SK-N-SH treated with all-trans-retinoic acid at 6 μM for 48 hours (cell line): ENCODE measurements around the gene RMND1.
A peak's percentile ranks its signal among the peaks of the same experiment; 100 is the strongest.

ENCODE experiments used
- ATAC-seq: fragments of 200-7000 bp; cut with Tn5 transposase; 3 replicates; pipeline ENCODE4 v1.9.1; 2020; ENCODE audit warnings: mild to moderate bottlenecking, moderate library complexity
- ARNTL ChIP-seq: fragments of 450-650 bp; formaldehyde crosslinking; IDR thresholded peaks from 2 replicates; pipeline ENCODE4 v1.5.0; 2020; ENCODE audit warnings: low read depth, mild to moderate bottlenecking, moderate library complexity, borderline replicate concordance
- BACH2 ChIP-seq: fragments of 250-450 bp; sonication (Bioruptor Pico); IDR thresholded peaks from 2 replicates; pipeline ENCODE4 v1.9.0; 2021; ENCODE audit warnings: mild to moderate bottlenecking, borderline replicate concordance
- CREB5 ChIP-seq: fragments of 250-450 bp; sonication (Bioruptor Pico); IDR thresholded peaks from 2 replicates; pipeline ENCODE4 v1.5.1; 2020; ENCODE audit warnings: low read depth, mild to moderate bottlenecking, moderate library complexity
- CSDC2 ChIP-seq: fragments of 250-450 bp; sonication (Bioruptor Pico); IDR thresholded peaks from 2 replicates; pipeline ENCODE4 v1.5.0; 2020; ENCODE audit warnings: mild to moderate bottlenecking, moderate library complexity
- CSRNP3 ChIP-seq: fragments of 250-450 bp; sonication (Bioruptor Pico); IDR thresholded peaks from 2 replicates; pipeline ENCODE4 v1.5.1; 2021; ENCODE audit warnings: mild to moderate bottlenecking, moderate library complexity
- ESRRG ChIP-seq: fragments of 250-450 bp; sonication (Bioruptor Pico); IDR thresholded peaks from 2 replicates; pipeline ENCODE4 v1.6.1; 2021; ENCODE audit warnings: mild to moderate bottlenecking
- GLIS3 ChIP-seq: fragments of 250-450 bp; sonication (Bioruptor Pico); IDR thresholded peaks from 2 replicates; pipeline ENCODE4 v1.5.0; 2020; ENCODE audit warnings: mild to moderate bottlenecking, moderate library complexity
- ISL1 ChIP-seq: fragments of 250-450 bp; sonication (Bioruptor Pico); IDR thresholded peaks from 2 replicates; pipeline ENCODE4 v2.1.2; 2022; ENCODE audit warnings: mild to moderate bottlenecking, moderate library complexity
- OSR1 ChIP-seq: fragments of 250-450 bp; sonication (Bioruptor Pico); IDR thresholded peaks from 2 replicates; pipeline ENCODE4 v1.8.0; 2022; ENCODE audit warnings: moderate library complexity, mild to moderate bottlenecking, inconsistent platforms
- PATZ1 ChIP-seq: fragments of 250-450 bp; sonication (Bioruptor Pico); IDR thresholded peaks from 2 replicates; pipeline ENCODE4 v1.8.0; 2020; ENCODE audit warnings: mild to moderate bottlenecking, moderate library complexity, borderline replicate concordance
- PPARA ChIP-seq: fragments of 250-450 bp; sonication (Bioruptor Pico); IDR thresholded peaks from 2 replicates; pipeline ENCODE4 v1.5.0; 2020; ENCODE audit warnings: mild to moderate bottlenecking, borderline replicate concordance
- RARB ChIP-seq: fragments of 250-450 bp; sonication (Bioruptor Pico); IDR thresholded peaks from 2 replicates; pipeline ENCODE4 v1.8.0; 2021; ENCODE audit warnings: mild to moderate bottlenecking, moderate library complexity
- SNAI2 ChIP-seq: fragments of 250-450 bp; sonication (Bioruptor Pico); IDR thresholded peaks from 2 replicates; pipeline ENCODE4 v1.5.0; 2020; ENCODE audit warnings: mild to moderate bottlenecking, moderate library complexity
- TCF4 ChIP-seq: fragments of 250-450 bp; sonication (Bioruptor Pico); IDR thresholded peaks from 2 replicates; pipeline ENCODE4 v1.8.0; 2021; ENCODE audit warnings: mild to moderate bottlenecking, moderate library complexity, borderline replicate concordance
- TOX ChIP-seq: fragments of 250-450 bp; sonication (Bioruptor Pico); IDR thresholded peaks from 2 replicates; pipeline ENCODE4 v1.8.0; 2021; ENCODE audit warnings: mild to moderate bottlenecking, moderate library complexity, borderline replicate concordance
- TSHZ2 ChIP-seq: fragments of 250-450 bp; sonication (Bioruptor Pico); IDR thresholded peaks from 2 replicates; pipeline ENCODE4 v1.5.0; 2020; ENCODE audit warnings: mild to moderate bottlenecking, moderate library complexity
- ZC3H10 ChIP-seq: fragments of 250-450 bp; sonication (Bioruptor Pico); IDR thresholded peaks from 2 replicates; pipeline ENCODE4 v1.5.1; 2021; ENCODE audit warnings: mild to moderate bottlenecking, moderate library complexity
- ZFP3 ChIP-seq: fragments of 250-450 bp; sonication (Bioruptor Pico); IDR thresholded peaks from 2 replicates; pipeline ENCODE4 v1.5.0; 2020; ENCODE audit warnings: mild to moderate bottlenecking, moderate library complexity
- ZFP30 ChIP-seq: fragments of 450-650 bp; formaldehyde crosslinking; IDR thresholded peaks from 2 replicates; pipeline ENCODE4 v1.5.0; 2022; ENCODE audit warnings: mild to moderate bottlenecking, moderate library complexity
- ZNF565 ChIP-seq: fragments of 450-650 bp; formaldehyde crosslinking; conservative IDR thresholded peaks from 2 replicates; pipeline ENCODE4 v1.5.0; 2020; ENCODE audit warnings: low read depth, mild to moderate bottlenecking, moderate library complexity
- ZNF70 ChIP-seq: fragments of 450-650 bp; formaldehyde crosslinking; IDR thresholded peaks from 2 replicates; pipeline ENCODE4 v1.5.0; 2020; ENCODE audit warnings: mild to moderate bottlenecking, moderate library complexity
- ZNF8 ChIP-seq: fragments of 450-650 bp; formaldehyde crosslinking; IDR thresholded peaks from 2 replicates; pipeline ENCODE4 v1.5.0; 2020; ENCODE audit warnings: mild to moderate bottlenecking, moderate library complexity

Gene RMND1

GRCh38 chr6:151379933-151380847 is 71.7 kb downstream of the RMND1 start:
- TF ChIP-seq TCF4, result no peak
- no peak for TF ChIP-seq ZC3H10 (CRISPR knock-in tag)
- no peak for TF ChIP-seq BACH2 (CRISPR knock-in tag)
- TF ChIP-seq GLIS3 (CRISPR knock-in tag), result no peak
- TF ChIP-seq CSRNP3 (CRISPR knock-in tag), result no peak
- TF ChIP-seq ZNF8, result no peak
- no peak for TF ChIP-seq RARB
- TF ChIP-seq TSHZ2 (CRISPR knock-in tag), result no peak
- peak; percentile 21; the same call in 2 of the 3 replicates for ATAC-seq

- ATAC-seq, result no peak
- no peak for TF ChIP-seq RARB
Observed at GRCh38 chr6:151377095-151377494, 74.8 kb downstream of the RMND1 start.

GRCh38 chr6:151376440-151376839 is 75.5 kb downstream of the RMND1 start:
- no peak for ATAC-seq
- TF ChIP-seq SNAI2 (CRISPR knock-in tag) (no peak), ZFP3 (CRISPR knock-in tag) (no peak), ZC3H10 (CRISPR knock-in tag) (no peak), PATZ1 (CRISPR knock-in tag) (no peak), CSDC2 (no peak), TSHZ2 (CRISPR knock-in tag) (no peak), ZFP30 (CRISPR knock-in tag) (no peak), TOX (no peak), BACH2 (CRISPR knock-in tag) (no peak), ZNF565 (no peak), OSR1 (no peak), ISL1 (no peak)

GRCh38 chr6:151375833-151376232 is 76.1 kb downstream of the RMND1 start:
- ATAC-seq, result no peak
- no peak for TF ChIP-seq BACH2 (CRISPR knock-in tag)
- TF ChIP-seq TOX, result no peak
- TF ChIP-seq ZC3H10 (CRISPR knock-in tag), result no peak
- TF ChIP-seq ARNTL (CRISPR knock-in tag), result no peak
- TF ChIP-seq ZNF565, result no peak
- no peak for TF ChIP-seq CREB5 (CRISPR knock-in tag)
- no peak for TF ChIP-seq ISL1
- TF ChIP-seq ZNF70 (CRISPR knock-in tag), result no peak
- no peak for TF ChIP-seq ZNF8
- no peak for TF ChIP-seq ESRRG (CRISPR knock-in tag)
- no peak for TF ChIP-seq PPARA (CRISPR knock-in tag)
- TF ChIP-seq PATZ1 (CRISPR knock-in tag), result no peak
- no peak for TF ChIP-seq TCF4
- TF ChIP-seq SNAI2 (CRISPR knock-in tag), result no peak
- no peak for TF ChIP-seq ZFP30 (CRISPR knock-in tag)
- TF ChIP-seq RARB, result no peak
- TF ChIP-seq GLIS3 (CRISPR knock-in tag), result no peak
- no peak for TF ChIP-seq OSR1
